NT2/D1 (cell line): ENCODE data around the gene RPN1.

ENCODE experiments used
- SUZ12 ChIP-seq: IDR thresholded peaks from 2 replicates; pipeline ENCODE4 v1.6.1; 2011; ENCODE audit not compliant: insufficient read length, insufficient read depth; ENCODE audit errors: extremely low read depth
- YY1 ChIP-seq: IDR thresholded peaks from 2 replicates; pipeline ENCODE4 v1.6.1; 2011; ENCODE audit not compliant: insufficient read length, insufficient read depth
- ZNF274 ChIP-seq: IDR thresholded peaks from 2 replicates; pipeline ENCODE4 v1.6.1; 2011; ENCODE audit warnings: mild to moderate bottlenecking, low read depth, low read length

DNA sequence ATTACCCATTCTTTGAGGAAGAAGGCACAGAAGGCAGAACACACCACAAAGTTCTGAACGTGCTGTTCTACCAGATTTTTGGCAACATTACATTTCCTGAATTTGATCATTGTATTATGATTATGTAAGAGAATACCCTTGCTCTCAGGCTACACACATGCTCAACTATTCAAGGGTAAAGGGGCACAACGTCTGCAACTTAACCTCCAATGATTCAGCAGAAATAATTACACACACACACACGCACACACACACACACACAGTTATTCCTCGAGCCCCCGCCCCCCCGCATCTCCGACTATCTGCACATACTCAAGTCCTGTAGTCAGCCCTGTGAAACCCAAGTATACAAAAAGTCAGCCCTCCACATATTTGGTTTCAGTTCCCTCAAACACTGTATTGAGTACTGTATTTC is 26.8 kb downstream of the RPN1 start:
- TF ChIP-seq ZNF274 (no peak), SUZ12 (no peak), YY1 (no peak)
